SK-N-SH (cell line): ENCODE results near the gene UBE2Q1.

Source experiments
- FOXM1 ChIP-seq: IDR thresholded peaks from 2 replicates; pipeline ENCODE4 v1.4.0; 2012; ENCODE audit warnings: low read depth, mild to moderate bottlenecking
- MEF2A ChIP-seq: IDR thresholded peaks from 2 replicates; pipeline ENCODE4 v1.4.0; 2012; ENCODE audit warnings: low read depth, borderline replicate concordance
- MXI1 ChIP-seq: IDR thresholded peaks from 2 replicates; pipeline ENCODE4 v1.6.1; 2012; ENCODE audit warnings: mild to moderate bottlenecking, low read depth, low read length, improper control_type of control experiment
- POLR2AphosphoS5 ChIP-seq: IDR thresholded peaks from 2 replicates; pipeline ENCODE4 v1.6.1; 2012; ENCODE audit warnings: low read depth, low read length
- TAF1 ChIP-seq: IDR thresholded peaks from 2 replicates; pipeline ENCODE4 v1.6.1; 2012; ENCODE audit warnings: low read depth, mild to moderate bottlenecking, low read length, moderate library complexity, borderline replicate concordance

GRCh38 chr1:154547105-154547732, 11.2 kb downstream of the UBE2Q1 start:
- no peak for TF ChIP-seq POLR2AphosphoS5
- no peak for TF ChIP-seq MEF2A
- TF ChIP-seq FOXM1, result no peak
- TF ChIP-seq MXI1, result no peak
- no peak for TF ChIP-seq TAF1
